Trophoblast cell (in vitro differentiated cells and primary cell): ENCODE data around the gene AQP6.

Source experiments
- DNase-seq, 2 donors: peaks; one replicate each; pipeline ENCODE4 v3.0.0-alpha.2; 2016
- H2AFZ ChIP-seq: 2 replicates; pipeline ENCODE4 v1.6.1; 2013; ENCODE audit warnings: low read length, moderate library complexity, mild to moderate bottlenecking; ENCODE audit not compliant: insufficient read depth, poor library complexity
- H2AK5ac ChIP-seq: 2 replicates; pipeline ENCODE4 v1.6.1; 2013; ENCODE audit warnings: mild to moderate bottlenecking, low read length
- H2BK120ac ChIP-seq: 2 replicates; pipeline ENCODE4 v1.6.1; 2013; ENCODE audit warnings: low read length, mild to moderate bottlenecking, moderate library complexity; ENCODE audit not compliant: insufficient read depth, poor library complexity
- H2BK12ac ChIP-seq: 2 replicates; pipeline ENCODE4 v1.6.1; 2013; ENCODE audit warnings: mild to moderate bottlenecking, low read length, moderate library complexity
- H2BK5ac ChIP-seq: 2 replicates; pipeline ENCODE4 v1.6.1; 2013; ENCODE audit warnings: low read length, low read depth, moderate library complexity, mild to moderate bottlenecking; ENCODE audit not compliant: poor library complexity
- H3K14ac ChIP-seq: 2 replicates; pipeline ENCODE4 v1.6.1; 2013; ENCODE audit warnings: mild to moderate bottlenecking, low read length
- H3K18ac ChIP-seq: 2 replicates; pipeline ENCODE4 v1.6.1; 2013; ENCODE audit warnings: mild to moderate bottlenecking, low read length
- H3K23ac ChIP-seq: 2 replicates; pipeline ENCODE4 v1.6.1; 2013; ENCODE audit warnings: low read length
- H3K27ac ChIP-seq: 2 replicates; pipeline ENCODE4 v1.5.1; 2013; ENCODE audit warnings: low read depth, mild to moderate bottlenecking, inconsistent platforms, low read length, moderate library complexity
- H3K27me3 ChIP-seq: 2 replicates; pipeline ENCODE4 v1.6.1; 2013; ENCODE audit warnings: inconsistent platforms, mild to moderate bottlenecking, low read length, moderate library complexity; ENCODE audit not compliant: insufficient read depth
- H3K36me3 ChIP-seq, 2 experiments: 1 replicate in 1 of 2; 2 replicates in 1 of 2; pipeline ENCODE4 v1.6.1; 2013; ENCODE audit warnings: low read length in 2 of 2, mild to moderate bottlenecking in 2 of 2, moderate library complexity in 1 of 2; ENCODE audit not compliant: insufficient read depth in 2 of 2, control insufficient read depth in 1 of 2
- H3K4ac ChIP-seq: 2 replicates; pipeline ENCODE4 v1.6.1; 2013; ENCODE audit warnings: low read depth, mild to moderate bottlenecking, low read length, moderate library complexity
- H3K4me1 ChIP-seq, 2 experiments: 1 replicate in 1 of 2; 2 replicates in 1 of 2; pipeline ENCODE4 v1.6.1; 2013; ENCODE audit warnings: low read length in 2 of 2, mild to moderate bottlenecking in 2 of 2, moderate library complexity in 1 of 2; ENCODE audit not compliant: insufficient read depth in 2 of 2, control insufficient read depth in 1 of 2
- H3K4me2 ChIP-seq: 2 replicates; pipeline ENCODE4 v1.6.1; 2013; ENCODE audit warnings: inconsistent platforms, mild to moderate bottlenecking, low read length, moderate library complexity
- H3K4me3 ChIP-seq: 2 replicates; pipeline ENCODE4 v1.5.1; 2013; ENCODE audit warnings: mild to moderate bottlenecking, low read depth, low read length, inconsistent platforms
- H3K79me1 ChIP-seq: one replicate; pipeline ENCODE4 v1.6.1; 2013; ENCODE audit warnings: low read length
- H3K79me2 ChIP-seq: 2 replicates; pipeline ENCODE4 v1.6.1; 2013; ENCODE audit warnings: low read length, mild to moderate bottlenecking; ENCODE audit not compliant: control insufficient read depth, insufficient read depth, poor library complexity
- H3K9ac ChIP-seq: 2 replicates; pipeline ENCODE4 v1.6.1; 2013; ENCODE audit warnings: mild to moderate bottlenecking, low read length
- H3K9me3 ChIP-seq: 2 replicates; pipeline ENCODE4 v1.6.1; 2013; ENCODE audit warnings: low read depth, mild to moderate bottlenecking, control low read depth, inconsistent platforms, low read length; ENCODE audit not compliant: insufficient read depth
- H4K12ac ChIP-seq: 2 replicates; pipeline ENCODE4 v1.6.1; 2013; ENCODE audit warnings: low read depth, mild to moderate bottlenecking, low read length, moderate library complexity
- H4K8ac ChIP-seq: 2 replicates; pipeline ENCODE4 v1.6.1; 2013; ENCODE audit warnings: low read depth, mild to moderate bottlenecking, low read length, moderate library complexity
- H4K91ac ChIP-seq: one replicate; pipeline ENCODE4 v1.6.1; 2013; ENCODE audit warnings: low read depth, mild to moderate bottlenecking, low read length, moderate library complexity
- WGBS: extraction: QIAGEN DNeasy Blood & Tissue Kit; methylation state at CpG from one replicate; pipeline ENCODE4 v1.1.7; 2013; ENCODE audit warnings: missing lambda C conversion rate; ENCODE audit not compliant: insufficient read length, insufficient coverage; ENCODE audit errors: extremely low coverage; 5-methylcytosine and 5-hydroxymethylcytosine counted together

AQP6 gene

GRCh38 chr12:49969651-49970429 lies 2.9 kb upstream of the AQP6 start:
- no peak overlapping the region for H2BK5ac ChIP-seq
- WGBS = no CpG with 5 or more reads among the region's 12 CpGs
- H3K79me2 ChIP-seq = no peaks in the 10 kb centered on the region
- no peak overlapping the region for H2AFZ ChIP-seq
- H3K4me3 ChIP-seq = no peak overlapping the region
- H3K23ac ChIP-seq = no peak overlapping the region
- H3K9ac ChIP-seq = no peak overlapping the region
- H2BK12ac ChIP-seq = no peak overlapping the region
- H3K27ac ChIP-seq = no peak overlapping the region
- H3K14ac ChIP-seq = no peak overlapping the region
- H2BK120ac ChIP-seq = no peak overlapping the region
- H2AK5ac ChIP-seq = no peak overlapping the region
- no peaks in the 10 kb centered on the region for H3K27me3 ChIP-seq
- no peaks in the 10 kb centered on the region for H3K36me3 ChIP-seq
- no peak overlapping the region for H4K8ac ChIP-seq
- no peaks in the 10 kb centered on the region for H3K79me1 ChIP-seq
- H3K18ac ChIP-seq = no peak overlapping the region
- peaks cover 3 to 7% of the 10 kb centered on the region in 2 experiments for H3K4me1 ChIP-seq
- DNase-seq = no peak
- H4K12ac ChIP-seq = no peak overlapping the region
- H3K4me2 ChIP-seq = no peak overlapping the region
- H3K4ac ChIP-seq = no peak overlapping the region
- H3K9me3 ChIP-seq = peaks cover 4% of the 10 kb centered on the region
- H4K91ac ChIP-seq = no peak overlapping the region

DNA sequence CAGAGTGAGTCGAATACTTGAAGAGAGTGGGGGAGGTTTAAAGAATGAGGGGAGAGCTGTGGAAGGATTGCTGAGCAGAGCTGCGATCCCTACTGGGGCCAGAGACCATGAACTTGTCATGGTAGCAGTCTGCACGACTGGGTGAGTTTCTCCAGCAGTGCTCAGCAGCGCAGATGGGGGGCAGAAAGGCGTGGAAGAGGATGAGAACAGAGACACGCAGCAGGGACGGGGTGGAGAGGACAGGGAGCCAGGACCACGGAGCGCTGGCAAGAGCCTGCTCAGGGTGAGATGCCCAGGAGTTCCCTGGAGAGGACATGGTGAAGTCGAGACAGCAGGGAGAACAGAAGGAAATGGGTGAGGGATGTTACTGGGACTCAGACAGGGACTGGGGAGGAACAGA lies 2.1 kb upstream of the AQP6 start:
- Histone ChIP-seq H3K18ac (no peak overlapping the region), H3K14ac (no peak overlapping the region), H2AK5ac (no peak overlapping the region), H3K9ac (no peak overlapping the region), H3K23ac (no peak overlapping the region), H3K4me1 (peaks cover 3 to 7% of the 10 kb centered on the region in 2 experiments), H4K12ac (no peak overlapping the region), H2BK5ac (no peak overlapping the region), H2AFZ (no peak overlapping the region), H3K79me1 (no peaks in the 10 kb centered on the region), H4K91ac (no peak overlapping the region), H2BK12ac (no peak overlapping the region), H3K27me3 (no peaks in the 10 kb centered on the region), H3K27ac (no peak overlapping the region), H2BK120ac (no peak overlapping the region), H3K4ac (no peak overlapping the region), H3K9me3 (peaks cover 4% of the 10 kb centered on the region), H3K79me2 (no peaks in the 10 kb centered on the region), H3K4me3 (no peak overlapping the region), H3K4me2 (no peak overlapping the region), H4K8ac (no peak overlapping the region), H3K36me3 (no peaks in the 10 kb centered on the region)
- no CpG with 5 or more reads among the region's 10 CpGs for WGBS
- DNase-seq = no peak

DNA sequence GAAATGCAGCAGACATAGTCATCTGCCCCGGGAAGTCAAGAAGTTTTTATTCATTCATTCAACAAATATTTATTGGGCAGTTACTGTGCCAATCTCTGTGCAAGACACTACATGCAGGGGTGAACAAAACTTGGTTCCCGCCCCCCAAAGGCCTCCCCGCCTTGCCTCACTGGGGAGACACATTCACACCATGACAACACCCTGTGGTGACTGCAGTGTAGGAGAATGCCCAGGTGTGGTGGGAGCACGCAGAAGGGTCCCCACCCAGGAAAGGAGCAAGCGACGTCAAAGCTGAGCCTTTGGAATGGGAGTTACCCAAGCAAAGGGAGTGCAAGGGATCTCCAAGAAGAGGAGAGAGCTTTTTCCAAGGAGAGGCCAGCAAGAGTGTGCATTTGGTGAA lies 1.6 kb upstream of the AQP6 start:
- Histone ChIP-seq H4K12ac (no peak overlapping the region), H3K18ac (no peak overlapping the region), H3K27ac (no peak overlapping the region), H3K9me3 (peaks cover 4% of the 10 kb centered on the region), H4K91ac (no peak overlapping the region), H3K79me1 (no peaks in the 10 kb centered on the region), H3K4me1 (peaks cover 3 to 7% of the 10 kb centered on the region in 2 experiments), H2BK120ac (no peak overlapping the region), H4K8ac (no peak overlapping the region), H2AK5ac (no peak overlapping the region), H2BK12ac (no peak overlapping the region), H3K4ac (no peak overlapping the region), H3K9ac (no peak overlapping the region), H2BK5ac (no peak overlapping the region), H3K23ac (no peak overlapping the region), H3K36me3 (no peaks in the 10 kb centered on the region), H3K4me2 (no peak overlapping the region), H3K4me3 (no peak overlapping the region), H3K27me3 (no peaks in the 10 kb centered on the region), H3K79me2 (no peaks in the 10 kb centered on the region), H2AFZ (no peak overlapping the region), H3K14ac (no peak overlapping the region)
- no peak for DNase-seq
- WGBS = no CpG with 5 or more reads among the region's 6 CpGs

GRCh38 chr12:49972129-49972528 lies 618 bp upstream of the AQP6 start:
- Histone ChIP-seq H3K4me1 (peaks cover 2 to 7% of the 10 kb centered on the region in 2 experiments), H3K4ac (no peak overlapping the region), H3K9me3 (peaks cover 4% of the 10 kb centered on the region), H3K79me1 (no peaks in the 10 kb centered on the region), H3K9ac (no peak overlapping the region), H3K27me3 (no peaks in the 10 kb centered on the region), H3K27ac (no peak overlapping the region), H4K91ac (no peak overlapping the region), H3K36me3 (no peaks in the 10 kb centered on the region), H2BK5ac (no peak overlapping the region), H2AK5ac (no peak overlapping the region), H3K18ac (no peak overlapping the region), H3K14ac (no peak overlapping the region), H3K4me2 (no peak overlapping the region), H2BK120ac (no peak overlapping the region), H3K23ac (no peak overlapping the region), H2AFZ (no peak overlapping the region), H4K8ac (no peak overlapping the region), H3K79me2 (no peaks in the 10 kb centered on the region), H2BK12ac (no peak overlapping the region), H3K4me3 (no peak overlapping the region), H4K12ac (no peak overlapping the region)
- WGBS = no CpG with 5 or more reads among the region's 9 CpGs
- no peak for DNase-seq
